Dedifferentiated amniotic fluid mesenchymal stem cell (primary cell): ENCODE measurements around the gene CNFN.
"Not testable (repeated sequence)": the region's sequence is repeated elsewhere in the genome, so short reads cannot be mapped to it uniquely, and the experiment has no call there.

Experiments used
- DNase-seq: peaks from one replicate; pipeline ENCODE4 v3.0.0-alpha.2; 2016; ENCODE audit errors: extremely low spot score

Gene CNFN

DNA sequence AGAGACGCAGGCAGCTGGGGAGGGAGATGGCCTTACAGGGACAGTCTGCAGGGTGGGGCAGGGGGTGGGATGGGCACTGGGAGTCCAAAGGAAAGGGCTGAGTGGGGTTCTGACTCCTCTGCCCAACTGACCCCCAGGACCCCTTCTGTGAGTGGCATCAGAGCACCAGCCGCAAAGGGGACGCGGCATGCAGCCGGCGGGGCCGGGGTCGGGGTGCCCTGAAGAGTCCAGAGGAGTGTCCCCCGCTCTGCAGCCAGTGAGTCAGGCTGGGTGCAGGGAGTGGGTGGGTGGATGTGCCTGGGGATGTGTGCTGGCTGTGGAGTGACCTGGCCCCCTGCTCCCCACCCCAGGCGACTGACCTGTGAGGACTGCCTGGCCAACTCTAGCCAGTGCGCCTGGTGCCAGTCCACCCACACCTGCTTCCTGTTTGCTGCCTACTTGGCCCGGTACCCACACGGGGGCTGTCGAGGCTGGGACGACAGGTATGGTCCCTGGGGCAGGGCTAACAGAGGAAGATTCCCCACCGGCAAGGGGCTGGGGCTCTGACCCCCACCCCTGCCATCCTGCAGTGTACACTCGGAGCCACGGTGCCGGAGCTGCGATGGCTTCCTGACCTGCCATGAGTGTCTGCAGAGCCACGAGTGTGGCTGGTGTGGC lies 38.9 kb downstream of the CNFN start:
- DNase-seq, result no peak

GRCh38 chr19:42350417-42350816 lies 39.7 kb downstream of the CNFN start:
- no peak for DNase-seq

- no peak for DNase-seq
Measured at GRCh38 chr19:42349378-42350107, 40.6 kb downstream of the CNFN start.

DNA sequence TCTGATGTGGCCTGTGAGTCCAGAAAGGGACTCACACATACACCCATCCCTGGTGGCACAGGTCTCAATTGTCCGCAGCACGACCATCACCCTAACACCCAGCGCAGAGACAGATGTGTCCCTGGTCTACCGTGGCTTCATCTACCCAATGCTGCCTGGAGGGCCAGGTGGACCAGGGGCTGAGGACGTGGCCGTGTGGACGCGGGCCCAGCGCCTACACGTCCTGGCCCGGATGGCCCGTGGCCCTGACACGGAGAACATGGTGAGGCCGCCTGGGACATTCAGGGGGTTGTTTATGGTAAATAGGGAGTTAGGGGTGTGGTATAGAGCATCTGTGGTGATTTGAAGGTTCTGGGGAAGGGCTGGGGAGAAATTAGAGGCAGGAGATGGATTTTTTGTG lies 41.9 kb downstream of the CNFN start:
- DNase-seq, result no peak

DNA sequence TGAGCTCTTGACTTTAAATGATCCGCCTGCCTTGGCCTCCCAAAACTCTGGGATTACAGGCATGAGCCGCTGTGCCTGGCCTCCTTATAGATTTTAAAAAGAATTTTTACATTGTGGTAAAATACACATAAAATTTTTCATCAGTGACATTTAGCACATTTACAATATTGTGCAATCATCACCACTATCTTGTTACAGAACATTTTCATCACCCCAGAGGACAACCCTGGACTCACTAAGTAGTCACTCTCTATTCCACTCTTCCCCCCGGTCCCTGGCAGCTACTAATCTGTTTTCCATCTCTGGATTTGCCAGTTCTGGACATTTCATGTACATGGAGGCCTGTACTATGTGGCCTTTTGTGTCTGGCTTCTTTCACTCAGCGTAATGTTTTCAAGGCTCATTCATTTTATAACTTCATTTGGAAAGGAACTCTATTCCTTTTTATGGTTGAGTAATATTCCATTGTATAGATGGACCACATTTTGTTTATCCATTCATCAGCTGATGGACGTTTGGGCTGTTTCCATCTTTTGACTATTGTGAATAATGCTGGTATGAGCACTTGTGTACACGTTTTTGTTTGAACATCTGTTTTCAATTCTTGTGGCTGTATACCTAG lies 44.8 kb downstream of the CNFN start:
- DNase-seq, result no peak

DNA sequence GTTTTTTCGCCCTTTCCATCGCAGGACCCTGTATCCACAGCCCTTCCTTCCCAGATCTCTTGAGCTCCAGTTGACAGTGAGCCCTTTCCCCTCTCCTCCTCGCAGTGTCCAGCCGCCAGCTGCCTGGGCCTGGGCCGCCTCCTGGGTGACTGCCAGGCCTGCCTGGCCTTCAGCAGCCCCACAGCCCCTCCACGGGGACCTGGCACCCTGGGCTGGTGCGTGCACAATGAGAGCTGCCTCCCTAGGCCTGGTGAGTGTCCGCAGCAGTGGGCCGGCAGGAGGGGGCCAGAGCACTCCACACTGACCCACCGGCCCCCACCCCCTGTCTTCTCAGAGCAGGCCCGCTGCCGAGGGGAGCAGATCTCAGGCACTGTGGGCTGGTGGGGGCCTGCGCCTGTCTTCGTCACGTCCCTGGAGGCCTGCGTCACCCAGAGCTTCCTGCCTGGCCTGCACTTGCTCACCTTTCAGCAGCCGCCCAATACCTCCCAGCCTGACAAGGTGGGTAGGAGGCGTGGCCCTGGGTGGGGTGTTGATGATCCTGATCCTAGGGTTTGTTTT lies 45.7 kb downstream of the CNFN start:
- no peak for DNase-seq

DNA sequence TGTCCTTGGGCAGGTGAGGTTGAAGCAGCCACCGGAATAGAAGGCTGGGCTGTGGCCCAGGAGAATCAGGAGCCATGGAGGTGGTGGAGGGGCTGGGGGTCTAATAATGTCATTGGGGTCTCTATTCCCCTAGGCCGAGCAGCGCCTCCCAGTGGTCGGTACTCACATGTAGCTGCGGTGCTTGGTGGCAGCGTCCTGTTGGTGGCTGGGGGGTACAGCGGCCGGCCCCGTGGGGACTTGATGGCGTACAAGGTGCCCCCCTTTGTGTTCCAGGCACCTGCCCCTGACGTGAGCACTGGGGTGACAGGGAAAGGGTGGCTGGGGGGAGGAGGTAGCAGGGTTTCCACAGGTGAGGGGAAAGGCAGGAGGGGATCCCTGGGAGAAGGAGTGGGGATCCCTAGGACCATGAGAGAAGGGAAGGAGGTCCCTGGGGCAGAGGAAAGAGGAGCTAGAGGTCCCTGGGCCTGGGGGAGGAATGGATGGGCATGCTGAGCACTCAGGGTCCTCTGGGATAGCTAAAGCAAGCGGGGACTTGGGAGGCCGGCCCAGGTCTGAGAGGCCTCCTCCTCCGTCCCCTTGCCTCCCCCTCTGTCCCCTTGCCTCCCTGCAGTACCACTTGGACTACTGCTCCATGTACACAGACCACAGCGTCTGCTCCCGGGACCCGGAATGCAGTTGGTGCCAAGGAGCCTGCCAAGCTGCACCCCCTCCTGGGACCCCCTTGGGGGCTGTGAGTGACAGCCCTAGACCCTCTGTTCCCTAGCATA lies 46.6 kb downstream of the CNFN start:
- DNase-seq, result no peak

DNA sequence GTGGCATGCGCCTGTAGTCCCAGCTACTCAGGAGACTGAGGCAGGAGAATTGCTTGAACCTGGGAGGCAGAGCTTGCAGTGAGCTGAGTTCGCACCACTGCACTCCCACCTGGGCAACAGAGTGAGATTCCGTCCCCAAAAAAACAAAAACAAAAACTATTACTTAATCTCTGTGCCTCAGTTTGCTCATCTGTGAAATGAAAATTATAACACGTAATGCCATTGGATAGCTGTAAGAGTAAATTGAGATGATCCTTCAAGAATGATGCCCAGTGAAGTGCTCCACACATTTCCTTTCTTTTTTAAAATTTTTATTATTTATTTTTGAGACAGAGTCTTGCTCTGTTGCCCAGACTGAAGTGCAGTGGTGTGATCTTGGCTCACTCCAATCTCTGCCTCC lies 50.2 kb downstream of the CNFN start:
- DNase-seq, result not testable (repeated sequence)

- DNase-seq, result not testable (repeated sequence)
Measured at GRCh38 chr19:42339126-42339860, 50.8 kb downstream of the CNFN start.
